Midbrain (tissue), 1 donor: Measurements from ENCODE around the gene DNAJB2.
"Not testable (repeated sequence)": the region's sequence is repeated elsewhere in the genome, so short reads cannot be mapped to it uniquely, and the experiment has no call there.

ENCODE experiments used
- DNase-seq: peaks from one replicate; lab custom pipeline; 2025; lab: John Stamatoyannopoulos, UW

Gene DNAJB2

GRCh38 chr2:219285373-219285735, 6.2 kb downstream of the DNAJB2 start:
- DNase-seq = no peak

- DNase-seq = peak; percentile 50
Measured at GRCh38 chr2:219285894-219286425, 6.8 kb downstream of the DNAJB2 start.

GRCh38 chr2:219286436-219287115, 7.4 kb downstream of the DNAJB2 start:
- DNase-seq = peak; percentile 45

GRCh38 chr2:219287116-219287440, 7.9 kb downstream of the DNAJB2 start:
- not testable (repeated sequence) for DNase-seq

GRCh38 chr2:219287580-219288265, 8.6 kb downstream of the DNAJB2 start:
- no peak for DNase-seq

GRCh38 chr2:219289195-219289536, 10.0 kb downstream of the DNAJB2 start:
- no peak for DNase-seq

- DNase-seq = peak; percentile 94
Measured at GRCh38 chr2:219289537-219290361, 10.6 kb downstream of the DNAJB2 start.

GRCh38 chr2:219290381-219291171, 11.4 kb downstream of the DNAJB2 start:
- DNase-seq = no peak

- DNase-seq = no peak
Measured at GRCh38 chr2:219291394-219291793, 12.2 kb downstream of the DNAJB2 start.

GRCh38 chr2:219291910-219292490, 12.8 kb downstream of the DNAJB2 start:
- no peak for DNase-seq

- DNase-seq = no peak
Measured at GRCh38 chr2:219292616-219293015, 13.4 kb downstream of the DNAJB2 start.

GRCh38 chr2:219293736-219294231, 14.6 kb downstream of the DNAJB2 start:
- no peak for DNase-seq

- peak; percentile 90 for DNase-seq
Measured at GRCh38 chr2:219294356-219295351, 15.5 kb downstream of the DNAJB2 start.

GRCh38 chr2:219296142-219296541, 17.0 kb downstream of the DNAJB2 start:
- DNase-seq = no peak

- DNase-seq = no peak
Measured at GRCh38 chr2:219296631-219297391, 17.6 kb downstream of the DNAJB2 start.

- no peak for DNase-seq
Measured at GRCh38 chr2:219297766-219298456, 18.7 kb downstream of the DNAJB2 start.

- DNase-seq = peak; percentile 90
Measured at GRCh38 chr2:219298759-219299371, 19.7 kb downstream of the DNAJB2 start.

- no peak for DNase-seq
Measured at GRCh38 chr2:219299372-219299760, 20.2 kb downstream of the DNAJB2 start.
